GM19099 (cell line): ENCODE results near the gene MAGEB6B.

ENCODE experiments used
- POLR2A ChIP-seq: IDR thresholded peaks from 3 replicates; pipeline ENCODE4 v1.6.1; 2011; ENCODE audit warnings: low read depth; ENCODE audit not compliant: insufficient read length; ENCODE audit errors: extremely low read depth

Gene MAGEB6B, protein sequence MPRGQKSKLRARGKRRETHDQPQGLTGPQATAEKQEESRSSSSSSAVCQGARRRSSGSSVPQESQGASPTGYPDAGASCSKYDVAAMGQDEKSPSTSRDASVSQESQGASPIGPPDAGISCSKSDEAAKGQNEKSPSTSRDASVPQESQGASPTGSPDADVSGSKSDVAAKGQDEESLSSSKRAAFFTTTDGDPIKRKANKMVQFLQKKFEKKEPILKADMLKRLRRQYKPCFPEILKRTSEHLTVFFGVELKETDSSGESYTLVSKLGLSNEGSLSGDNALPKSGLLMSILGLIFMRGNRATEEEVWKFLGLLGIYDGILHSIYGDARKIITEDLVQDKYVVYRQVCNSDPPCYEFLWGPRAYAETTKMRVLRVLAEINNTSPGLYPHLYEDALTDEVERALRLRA

GRCh38 chrX:26160301-26160700 lies at the start of gene MAGEB6B:
Gene MAGEB6B (plus strand): TSS chrX:26160601. CDS start chrX:26160601, 0 bp downstream.
- no peak for TF ChIP-seq POLR2A

GRCh38 chrX:26138274-26138673 lies 22.1 kb upstream of the MAGEB6B start, which contains the start of gene MAGEB18:
Gene MAGEB18 (plus strand): TSS chrX:26138343. CDS start chrX:26138986, 643 bp downstream.
- no peak for TF ChIP-seq POLR2A

- no peak for TF ChIP-seq POLR2A
These were observed 14.4 kb upstream of the MAGEB6B start for GRCh38 chrX:26146024-26146423.

GRCh38 chrX:26192204-26192603 lies 31.8 kb downstream of the MAGEB6B start, which contains the start of gene MAGEB6:
Gene MAGEB6 (plus strand): TSS chrX:26192440. CDS start chrX:26193847, 1,407 bp downstream.
- TF ChIP-seq POLR2A: no peak

GRCh38 chrX:26203561-26203960 lies 43.2 kb downstream of the MAGEB6B start:
- no peak for TF ChIP-seq POLR2A

DNA sequence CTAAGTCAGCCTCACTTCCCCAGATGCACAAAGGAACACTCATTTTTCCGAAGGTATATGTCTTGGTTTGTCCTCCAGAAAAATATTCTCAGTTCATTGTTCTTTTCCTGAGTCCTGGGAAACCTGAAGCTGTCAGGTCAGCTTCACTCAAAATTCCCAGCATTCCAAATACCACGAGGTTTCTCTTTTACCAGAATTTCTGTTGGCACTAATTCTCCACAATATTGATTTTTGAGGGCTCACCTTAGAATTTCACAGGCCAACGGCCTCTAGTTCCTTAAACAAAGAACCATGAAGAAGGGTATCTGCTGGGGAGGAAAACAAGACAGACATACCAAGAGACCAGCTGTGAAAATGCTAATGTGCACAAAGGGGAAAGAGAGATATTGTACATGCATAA lies 47.6 kb downstream of the MAGEB6B start:
- TF ChIP-seq POLR2A: no peak
